GM20431 (cell line): ENCODE data around the gene FHOD1.

Source experiments
- in situ Hi-C: fragments of 300-500 bp; cut with MseI, MboI; formaldehyde crosslinking; loops from one replicate; pipeline ENCODE4 v1.15.0; 2020; ENCODE audit warnings: low sequenced_read_pairs; ENCODE audit not compliant: unreplicated experiment

FHOD1 gene

DNA sequence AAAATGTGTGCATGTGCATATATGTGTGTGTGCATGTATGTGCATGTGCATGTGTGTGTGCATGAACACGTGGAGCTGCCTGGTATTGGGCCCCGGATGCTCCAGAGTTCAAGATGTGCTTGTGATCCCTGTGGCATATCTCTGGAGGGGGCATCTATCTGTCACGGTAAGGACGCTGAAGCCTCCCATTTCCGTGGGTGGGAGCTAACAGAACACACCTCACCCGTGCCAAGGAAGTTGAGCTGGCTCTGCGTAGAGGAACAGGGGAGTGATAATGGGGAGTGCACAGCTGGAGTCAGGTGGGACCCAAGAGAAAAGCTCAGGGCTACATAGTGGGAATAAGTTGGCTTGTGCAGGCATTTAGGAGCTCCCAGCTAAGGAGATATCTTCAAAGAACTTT lies 35.6 kb downstream of the FHOD1 start:
- in situ Hi-C loops: no loop called here

DNA sequence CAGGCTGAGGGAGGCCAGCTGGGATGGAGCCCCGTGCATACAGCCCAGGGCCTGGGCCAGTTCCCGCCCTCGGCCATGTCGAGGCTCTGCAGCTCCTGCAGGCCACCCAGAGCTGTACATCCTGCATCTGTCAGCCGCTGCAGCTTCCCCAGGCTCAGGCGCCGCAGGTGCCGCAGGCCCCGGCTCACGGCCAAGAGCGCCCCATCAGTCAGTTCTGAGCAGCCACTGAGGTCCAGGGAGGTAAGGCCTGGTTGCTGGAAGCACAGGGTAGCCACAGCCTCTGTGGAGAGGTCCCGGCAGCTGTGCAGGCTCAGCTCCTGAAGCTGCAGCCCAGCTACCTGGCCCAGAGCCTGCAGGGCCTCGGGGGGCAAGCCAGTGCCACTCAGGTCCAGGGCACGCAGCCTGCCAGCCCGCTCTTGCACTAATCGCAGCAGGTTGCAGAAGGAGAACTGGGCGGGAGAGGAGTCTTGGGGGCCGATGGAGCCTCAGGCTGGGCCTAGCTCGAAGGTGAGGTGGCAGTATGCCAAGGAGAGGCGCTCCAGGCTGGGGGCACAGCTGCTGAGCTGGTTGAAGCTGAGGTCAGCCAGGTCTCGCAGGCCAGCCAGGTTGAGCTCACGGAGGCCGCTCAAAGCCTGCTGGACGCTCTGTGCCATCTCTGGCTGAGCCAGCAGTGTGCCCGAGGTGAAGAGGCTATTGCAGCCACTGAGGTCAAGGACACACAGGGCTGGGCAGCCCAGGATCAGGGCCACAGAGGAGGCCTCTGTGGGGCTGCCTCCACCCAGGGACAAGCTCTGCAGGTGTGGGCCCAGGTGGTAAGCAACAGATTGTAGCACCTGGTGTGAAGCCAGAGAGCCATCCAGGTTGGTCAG lies 37.0 kb downstream of the FHOD1 start:
- in situ Hi-C loops: no loop called here

- in situ Hi-C loops: no loop called here
Measured at GRCh38 chr16:67209565-67209964, 37.7 kb downstream of the FHOD1 start.

GRCh38 chr16:67208154-67208896 lies 39.0 kb downstream of the FHOD1 start:
- in situ Hi-C loops: no loop called here

GRCh38 chr16:67207249-67208091 lies 39.8 kb downstream of the FHOD1 start:
- in situ Hi-C loops: no loop called here

GRCh38 chr16:67206838-67207248 lies 40.4 kb downstream of the FHOD1 start:
- in situ Hi-C loops: no loop called here

- in situ Hi-C loops: no loop called here
Measured at GRCh38 chr16:67206129-67206837, 41.0 kb downstream of the FHOD1 start.

DNA sequence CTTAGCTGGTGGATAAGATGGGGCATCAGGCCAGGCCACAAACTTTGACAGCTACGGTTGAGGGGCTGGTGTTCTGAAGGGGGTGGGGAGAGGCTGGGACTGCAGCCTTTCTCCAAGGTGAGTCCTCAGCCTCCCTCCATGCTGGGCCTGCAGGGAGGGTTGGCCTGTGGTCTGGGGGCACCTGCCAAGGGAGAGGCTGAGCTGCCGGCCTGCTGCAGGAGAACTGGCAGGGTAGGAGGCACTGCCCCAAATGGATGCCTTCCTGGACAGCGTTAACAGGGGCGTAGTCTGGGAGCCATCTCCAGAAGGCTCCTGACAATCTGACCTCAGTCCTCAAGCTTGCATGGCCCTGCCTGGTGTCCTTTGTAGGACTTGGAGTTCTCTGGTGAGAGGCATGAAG lies 43.2 kb downstream of the FHOD1 start:
- in situ Hi-C loops: no loop called here

- in situ Hi-C loops: no loop called here
Measured at GRCh38 chr16:67202956-67203493, 44.3 kb downstream of the FHOD1 start.

- in situ Hi-C loops: no loop called here
Measured at GRCh38 chr16:67202426-67202825, 44.9 kb downstream of the FHOD1 start.

- in situ Hi-C loops: no loop called here
Measured at GRCh38 chr16:67201411-67202345, 45.6 kb downstream of the FHOD1 start.

GRCh38 chr16:67200491-67200890 lies 46.8 kb downstream of the FHOD1 start:
- in situ Hi-C loops: no loop called here

- in situ Hi-C loops: no loop called here
Measured at GRCh38 chr16:67199808-67200198, 47.5 kb downstream of the FHOD1 start.

- in situ Hi-C loops: no loop called here
Measured at GRCh38 chr16:67199011-67199807, 48.1 kb downstream of the FHOD1 start, which contains the start of gene ELMO3. ELMO3 (plus strand) TSS chr16:67199131; CDS start chr16:67199327, 196 bp downstream.

DNA sequence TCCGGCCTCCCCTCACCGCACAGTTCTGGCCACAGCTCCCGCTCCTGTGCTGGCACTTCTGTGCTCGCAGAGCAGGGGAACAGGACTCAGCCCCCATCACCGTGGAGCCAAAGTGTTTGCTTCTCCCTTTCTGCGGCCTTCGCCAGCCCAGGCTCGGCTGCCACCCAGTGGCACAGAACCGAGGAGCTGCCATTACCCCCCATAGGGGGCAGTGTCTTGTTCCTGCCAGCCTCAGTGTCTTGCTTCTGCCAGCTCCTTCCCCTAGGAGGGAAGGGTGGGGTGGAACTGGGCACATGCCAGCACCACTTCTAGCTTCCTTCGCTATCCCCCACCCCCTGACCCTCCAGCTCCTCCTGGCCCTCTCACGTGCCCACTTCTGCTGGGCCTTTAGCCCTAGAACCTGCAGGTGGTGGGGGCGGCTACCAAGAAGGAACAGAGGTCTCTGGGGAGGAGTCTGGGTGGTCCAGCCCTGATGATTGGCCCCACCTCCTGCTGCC lies 49.0 kb downstream of the FHOD1 start:
- in situ Hi-C loops: no loop called here

- in situ Hi-C loops: no loop called here
Measured at GRCh38 chr16:67197704-67198103, 49.6 kb downstream of the FHOD1 start.

GRCh38 chr16:67196881-67197280 lies 50.4 kb downstream of the FHOD1 start:
- in situ Hi-C loops: no loop called here
